Testis (tissue), 2 donors: ENCODE results near the gene RAB39B.

Source experiments
- POLR2A ChIP-seq: fragments of 450-650 bp; IDR thresholded peaks from one replicate; pipeline ENCODE4 v1.6.1; 2017; ENCODE audit warnings: antibody characterized with exemption, mild to moderate bottlenecking, moderate library complexity
- TF ChIP-seq, protein P1 (sequence below), 3 experiments: fragments of 450-650 bp in 2 of 3; fragments of 200-600 bp in 1 of 3; sonication (generic) in 1 of 3; IDR thresholded peaks; one replicate each; pipeline ENCODE4 v1.5.1; 2016 to 2019; ENCODE audit warnings: antibody characterized with exemption in 3 of 3, mild to moderate bottlenecking in 2 of 3, moderate library complexity in 1 of 3

DNA sequence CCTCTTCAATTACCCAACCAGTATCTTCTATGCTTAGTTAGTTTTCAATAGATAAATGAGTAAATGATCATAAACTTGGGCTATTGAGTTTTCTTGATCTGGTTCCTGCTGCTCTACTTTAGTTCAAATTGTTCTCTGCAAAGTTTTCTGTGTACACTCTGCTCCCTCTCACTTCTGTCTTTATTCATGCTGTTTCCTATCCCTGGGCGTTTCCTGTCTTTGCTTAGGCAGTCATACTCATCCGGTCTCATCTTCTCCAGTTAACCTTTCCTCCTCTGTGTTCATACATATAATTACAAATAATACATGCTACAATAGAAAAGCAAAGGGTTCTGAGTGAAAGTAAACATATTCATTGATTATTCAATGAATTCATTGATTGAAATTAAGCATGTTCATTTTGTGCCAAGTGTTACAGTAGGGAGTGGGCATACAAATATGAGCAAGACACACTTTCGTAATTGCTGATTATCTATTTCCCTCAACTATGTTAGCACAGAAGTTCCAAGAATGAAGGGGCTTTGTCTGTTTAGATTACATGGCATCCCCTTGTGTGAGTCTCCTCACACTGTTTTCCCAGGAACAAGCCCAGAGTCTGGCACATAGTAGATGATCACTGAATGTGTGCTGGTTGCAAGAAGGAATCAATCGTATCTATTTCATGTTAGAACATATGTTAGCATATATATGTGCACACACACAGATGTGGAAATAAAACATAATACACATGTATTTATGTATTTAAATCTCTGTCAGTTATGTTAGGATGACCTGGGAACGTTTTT lies 1.1 kb downstream of the RAB39B start:
- TF ChIP-seq, protein P1, sequence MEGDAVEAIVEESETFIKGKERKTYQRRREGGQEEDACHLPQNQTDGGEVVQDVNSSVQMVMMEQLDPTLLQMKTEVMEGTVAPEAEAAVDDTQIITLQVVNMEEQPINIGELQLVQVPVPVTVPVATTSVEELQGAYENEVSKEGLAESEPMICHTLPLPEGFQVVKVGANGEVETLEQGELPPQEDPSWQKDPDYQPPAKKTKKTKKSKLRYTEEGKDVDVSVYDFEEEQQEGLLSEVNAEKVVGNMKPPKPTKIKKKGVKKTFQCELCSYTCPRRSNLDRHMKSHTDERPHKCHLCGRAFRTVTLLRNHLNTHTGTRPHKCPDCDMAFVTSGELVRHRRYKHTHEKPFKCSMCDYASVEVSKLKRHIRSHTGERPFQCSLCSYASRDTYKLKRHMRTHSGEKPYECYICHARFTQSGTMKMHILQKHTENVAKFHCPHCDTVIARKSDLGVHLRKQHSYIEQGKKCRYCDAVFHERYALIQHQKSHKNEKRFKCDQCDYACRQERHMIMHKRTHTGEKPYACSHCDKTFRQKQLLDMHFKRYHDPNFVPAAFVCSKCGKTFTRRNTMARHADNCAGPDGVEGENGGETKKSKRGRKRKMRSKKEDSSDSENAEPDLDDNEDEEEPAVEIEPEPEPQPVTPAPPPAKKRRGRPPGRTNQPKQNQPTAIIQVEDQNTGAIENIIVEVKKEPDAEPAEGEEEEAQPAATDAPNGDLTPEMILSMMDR (IDR thresholded peaks at IDR 0.05): no peak
- TF ChIP-seq POLR2A: no peak
